Left renal pelvis (tissue), 4 donors: Measurements from ENCODE around the gene TEKT4. TPM values are rescaled to one million over a fixed set of nuclear protein-coding genes. Genes with fewer than 3 reads are reported as not detected.
"Not testable (repeated sequence)": the region's sequence is repeated elsewhere in the genome, so short reads cannot be mapped to it uniquely, and the experiment has no call there.

Experiments used
- DNase-seq, 4 donors: peaks; one replicate each; pipeline ENCODE4 v3.0.0-alpha.2; 2013; ENCODE audit warnings: low read depth in 4 of 4, low spot score in 3 of 4
- polyA plus RNA-seq, 4 donors: library from polyadenylated mRNA; unstranded; fragments of 120-200 nt; gene quantifications; one replicate each; pipeline ENCODE4 v1.2.1, GENCODE V29; 2013; ENCODE audit not compliant: insufficient read length in 4 of 4

TEKT4 gene
- polyA plus RNA-seq, 4 donors, result 0.14 to 0.32 (median 0.24) TPM; not detected in 1

DNA sequence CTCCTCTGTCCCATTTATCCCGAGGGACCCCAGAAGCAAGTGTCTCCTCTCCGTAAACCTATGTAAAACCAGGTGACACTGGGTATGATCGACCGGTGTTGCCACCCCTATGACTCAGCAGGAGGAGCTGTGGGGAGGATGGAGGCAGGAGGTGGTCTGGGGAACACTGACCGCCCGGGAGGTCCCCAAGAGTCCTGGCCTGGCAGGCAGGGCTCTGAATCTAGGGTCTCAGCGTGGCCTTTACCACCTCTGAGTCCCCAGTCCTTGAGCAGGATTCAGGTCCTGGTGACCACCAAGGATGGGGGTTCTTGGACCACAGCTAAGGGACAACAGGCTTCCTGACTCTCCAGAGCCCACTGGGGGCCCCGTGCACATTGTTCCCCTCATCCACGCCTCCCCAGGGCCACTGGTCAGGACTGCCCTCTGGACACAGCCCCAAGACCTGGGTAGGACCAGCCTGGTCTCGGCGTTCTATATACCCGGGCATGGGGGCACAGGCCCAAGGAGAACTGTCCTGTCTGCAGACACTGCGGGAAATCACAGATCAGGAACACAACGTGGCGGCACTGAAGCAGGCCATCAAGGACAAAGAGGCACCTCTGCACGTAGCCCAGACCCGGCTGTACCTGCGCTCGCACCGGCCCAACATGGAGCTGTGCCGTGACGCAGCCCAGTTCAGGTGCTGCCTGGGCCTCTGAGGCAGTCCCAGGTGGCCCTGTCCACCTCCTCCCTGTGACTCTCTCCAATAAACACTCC lies 4.0 kb downstream of the TEKT4 start:
- no peak for DNase-seq

GRCh38 chr2:94875820-94876522 lies 4.7 kb downstream of the TEKT4 start:
- no peak for DNase-seq

- DNase-seq, result no peak
These were observed 5.3 kb downstream of the TEKT4 start for GRCh38 chr2:94876523-94876863.

- no peak for DNase-seq
These were observed 5.9 kb downstream of the TEKT4 start for GRCh38 chr2:94877129-94877528.

DNA sequence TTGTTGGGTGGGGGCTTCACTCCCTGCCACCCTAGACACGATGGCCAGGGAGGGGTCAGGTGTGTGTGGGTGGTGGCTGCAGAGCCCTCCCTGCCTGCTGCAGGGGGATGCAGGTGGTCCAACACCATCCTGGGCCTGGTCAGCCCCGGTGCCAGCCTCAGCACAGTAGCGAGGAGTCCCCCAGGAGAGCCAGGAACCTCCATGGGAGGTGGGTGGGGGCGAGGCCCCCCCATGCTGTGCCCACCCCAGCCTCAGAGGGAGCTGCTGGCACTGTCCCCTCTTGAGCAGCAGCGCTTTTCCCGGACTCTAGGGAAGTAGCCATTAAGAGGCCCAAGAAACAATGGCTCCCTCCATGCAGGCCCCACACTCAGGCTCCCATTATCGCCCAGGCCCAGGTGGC lies 7.3 kb downstream of the TEKT4 start:
- not testable (repeated sequence) for DNase-seq

- DNase-seq, result no peak
These were observed 8.2 kb downstream of the TEKT4 start for GRCh38 chr2:94879314-94879981.

DNA sequence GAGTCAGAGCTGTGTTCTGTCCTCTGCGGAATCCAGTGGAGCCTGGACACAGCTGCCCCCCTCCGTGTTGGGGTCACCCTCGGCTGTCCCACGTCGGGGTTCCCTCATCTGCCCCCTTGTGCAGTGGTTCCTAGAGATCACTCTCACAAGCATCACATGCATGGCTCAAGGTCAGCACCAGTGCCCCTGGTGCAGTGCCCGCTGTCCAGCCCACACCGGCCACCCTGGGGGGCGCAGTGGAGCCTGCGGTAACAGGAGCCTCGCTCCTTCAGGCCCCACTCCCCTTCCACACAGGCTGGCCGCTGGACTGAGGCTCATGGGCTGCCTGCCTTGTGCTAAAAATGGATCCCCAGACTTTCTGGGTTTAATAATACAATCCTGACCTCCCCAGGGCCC lies 8.8 kb downstream of the TEKT4 start:
- DNase-seq, result no peak

DNA sequence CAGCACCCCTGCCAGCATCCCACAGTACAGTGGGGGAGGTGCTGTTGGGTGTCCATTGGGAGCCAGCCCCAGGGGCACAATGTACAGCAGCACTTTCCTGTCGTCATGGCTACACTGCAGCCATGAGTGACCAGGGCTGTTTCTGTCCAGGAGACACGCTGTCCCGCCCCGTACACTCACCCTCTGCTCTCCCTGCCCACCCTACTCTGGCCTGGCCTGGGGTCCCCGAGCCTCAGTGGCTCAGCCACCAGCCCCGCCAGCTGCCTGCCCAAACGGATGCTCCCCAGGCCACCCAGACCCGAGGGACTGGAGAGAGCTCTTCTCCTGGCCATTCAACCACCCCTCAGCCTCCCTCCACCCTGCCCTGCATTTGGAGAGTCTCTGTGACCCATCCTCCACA lies 9.3 kb downstream of the TEKT4 start:
- DNase-seq, result no peak

- no peak for DNase-seq
These were observed 9.8 kb downstream of the TEKT4 start for GRCh38 chr2:94881070-94881469.

DNA sequence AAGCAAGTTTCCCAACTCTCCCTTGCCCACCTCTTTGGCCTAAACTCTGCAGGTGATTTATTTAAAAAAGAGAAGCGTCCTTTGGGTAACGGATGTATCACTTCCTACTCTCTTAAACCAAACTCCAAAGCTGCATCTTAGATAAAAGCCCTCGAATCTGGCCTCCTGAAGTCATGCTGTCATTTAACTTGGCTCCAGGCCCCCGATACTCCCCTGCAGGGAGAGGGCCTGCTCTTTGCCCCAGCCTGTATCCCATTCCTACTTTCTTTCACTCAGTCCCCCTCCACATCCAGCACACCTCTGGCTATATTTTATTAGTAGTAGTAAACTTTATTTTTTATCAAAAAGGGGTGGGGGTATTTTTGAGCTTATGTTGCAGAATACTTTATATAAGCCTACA lies 19.0 kb downstream of the TEKT4 start:
- no peak for DNase-seq

- DNase-seq, result not testable (repeated sequence)
These were observed 24.0 kb downstream of the TEKT4 start for GRCh38 chr2:94895273-94895672.

DNA sequence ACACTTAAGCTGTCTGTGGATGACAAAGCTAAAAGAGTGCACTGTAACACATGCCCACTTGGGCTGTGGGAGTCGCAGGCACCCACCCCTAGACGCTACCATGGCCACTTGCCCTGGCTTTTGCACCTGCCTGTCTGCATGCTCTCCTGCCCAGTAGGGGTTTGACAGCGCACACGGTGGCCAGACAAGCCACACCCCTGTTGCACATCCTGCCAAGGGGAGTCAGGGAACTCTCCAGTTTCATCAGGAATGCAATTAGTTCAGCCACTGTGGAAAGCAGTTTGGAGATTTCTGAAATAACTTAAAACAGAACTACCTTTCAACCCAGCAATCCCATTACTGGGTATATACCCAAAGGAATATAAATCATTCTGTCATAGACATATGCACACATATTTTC lies 35.7 kb downstream of the TEKT4 start:
- DNase-seq, result not testable (repeated sequence)

- DNase-seq, result no peak
These were observed 52.0 kb downstream of the TEKT4 start for GRCh38 chr2:94923196-94923595.

DNA sequence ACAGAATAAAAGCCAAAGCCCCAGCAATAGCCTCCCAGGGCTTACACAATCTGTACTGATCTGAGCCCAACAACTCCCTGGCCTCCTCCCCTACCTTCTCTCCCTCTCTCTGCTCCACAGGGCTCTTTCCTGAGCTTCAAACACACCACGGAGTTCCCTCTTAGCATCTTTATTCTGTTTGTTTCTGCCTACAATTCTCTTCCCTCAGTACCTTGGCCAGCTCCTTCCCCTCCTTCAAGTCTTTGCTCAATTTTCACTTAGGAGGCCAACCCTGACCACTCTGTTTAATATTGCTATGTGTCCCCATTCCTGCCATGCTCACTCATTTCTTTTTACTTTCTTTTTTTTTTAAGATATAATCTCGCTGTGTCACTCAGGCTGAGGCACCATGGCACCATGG lies 53.8 kb downstream of the TEKT4 start:
- DNase-seq, result not testable (repeated sequence)

Other genes starting within 250 kb of the TEKT4 start
- 100 to 1,000 TPM in 3 of 4 donors, 1 to 10 TPM in 1; 6.3 to 361 (median 310) TPM for gene MAL, start 154.3 kb downstream of the TEKT4 start, polyA plus RNA-seq